NCI-H345 treated with DMSO at 0.1 percent for 48 hours (cell line): Measurements from ENCODE around the gene JMJD6.

Experiments used
- DNase-seq: peaks from one replicate; lab custom pipeline; 2025; ENCODE audit not compliant: unreplicated experiment; lab: John Stamatoyannopoulos, UW

Gene JMJD6

DNA sequence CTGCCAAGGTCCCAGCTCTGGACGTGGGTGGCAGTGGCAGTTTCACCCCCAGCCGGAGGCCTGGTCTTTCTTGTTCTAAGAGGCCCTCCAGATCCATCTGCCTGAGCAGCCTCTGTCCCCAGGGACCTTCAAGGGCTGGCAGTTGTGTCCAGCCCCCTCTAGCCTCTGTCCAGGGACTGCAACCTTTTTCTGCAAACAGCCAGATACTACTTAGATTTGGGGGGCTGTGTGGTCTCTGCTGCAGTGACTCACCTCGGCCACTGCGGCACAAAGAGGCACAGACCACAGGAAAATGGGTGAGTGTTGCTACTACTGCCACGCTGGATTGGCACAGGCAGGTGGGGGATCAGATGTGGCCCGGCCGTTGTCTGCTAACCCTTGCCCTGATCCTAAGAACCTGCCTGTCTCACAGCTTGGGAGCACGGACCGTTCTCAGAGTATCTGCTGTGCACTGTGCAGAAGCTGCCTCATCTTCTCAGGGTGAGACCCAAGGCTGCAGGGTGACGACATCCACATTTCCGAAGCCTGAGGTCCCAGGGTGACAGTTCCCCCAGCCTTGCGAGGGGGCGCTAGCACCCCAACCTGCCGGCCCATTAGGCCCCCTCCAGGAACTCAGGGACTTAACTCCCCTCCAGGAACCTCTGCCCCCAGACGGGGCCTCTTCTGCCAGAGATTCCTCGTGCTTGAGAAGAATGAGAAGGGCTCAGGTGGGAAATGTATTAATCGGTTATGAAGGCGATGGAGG is 43.2 kb downstream of the JMJD6 start:
- no peak for DNase-seq

DNA sequence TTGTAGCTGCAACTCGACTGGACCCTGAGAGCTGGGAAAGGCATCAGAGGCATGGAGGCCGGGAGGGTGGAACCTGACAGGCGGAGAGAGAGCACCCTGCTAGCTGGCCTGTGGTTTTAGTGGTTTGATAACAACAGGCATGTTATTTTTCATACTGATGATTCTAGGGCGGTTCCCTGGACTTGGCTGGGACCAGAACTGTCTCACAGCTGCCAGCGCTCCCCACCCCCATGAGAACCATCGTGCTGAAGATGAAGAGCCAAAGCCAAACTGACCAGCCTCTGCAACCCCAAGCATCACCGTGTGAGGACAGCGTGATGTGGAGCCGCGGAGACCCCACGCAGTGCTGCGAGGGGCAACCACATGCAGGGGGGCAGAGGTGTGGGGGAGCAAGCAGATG is 44.1 kb downstream of the JMJD6 start:
- DNase-seq, result no peak

DNA sequence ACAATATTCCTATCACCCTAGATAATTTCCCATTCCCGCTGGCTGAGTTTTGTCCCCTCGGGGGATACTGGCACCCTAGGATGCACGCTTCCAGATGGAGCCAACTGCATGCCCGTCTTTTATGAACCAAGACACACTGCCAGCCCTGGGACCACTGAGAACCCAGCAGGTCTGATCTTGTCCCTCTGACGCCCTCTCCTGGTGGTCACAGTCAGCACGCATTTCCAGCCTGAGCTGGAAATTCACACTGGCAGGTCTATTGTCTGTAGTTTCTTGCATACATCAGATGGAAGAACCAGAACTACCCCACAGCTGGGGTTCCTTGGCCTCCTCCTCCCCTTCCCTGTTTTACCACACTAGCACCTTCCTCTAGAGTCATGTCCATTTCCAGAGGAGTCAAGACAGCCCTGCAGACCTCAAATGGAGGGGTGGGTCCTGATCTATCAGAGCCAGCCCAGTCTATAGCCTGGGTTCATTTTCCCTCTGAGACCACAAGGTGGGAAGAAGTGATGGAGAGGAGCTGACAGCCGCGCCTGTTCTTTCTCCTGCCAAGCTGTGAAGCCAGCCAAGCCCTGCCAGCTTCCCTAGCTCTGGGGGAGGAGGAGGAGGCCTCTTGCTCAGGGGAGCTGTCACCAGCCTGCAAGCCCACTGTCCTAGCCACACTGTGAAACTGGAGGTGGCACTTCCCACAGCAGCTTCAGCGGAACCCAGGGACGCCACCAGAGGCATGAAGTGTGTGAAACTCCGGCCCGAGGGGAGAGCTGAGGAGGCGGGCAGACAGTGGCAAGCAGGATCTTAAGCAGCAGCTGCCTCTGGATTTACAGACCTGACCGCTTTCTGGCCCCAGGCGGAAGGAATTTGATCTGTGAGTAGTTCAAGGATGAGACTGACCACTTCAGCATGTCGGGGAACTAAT is 44.9 kb downstream of the JMJD6 start:
- DNase-seq, result peak; percentile 17

DNA sequence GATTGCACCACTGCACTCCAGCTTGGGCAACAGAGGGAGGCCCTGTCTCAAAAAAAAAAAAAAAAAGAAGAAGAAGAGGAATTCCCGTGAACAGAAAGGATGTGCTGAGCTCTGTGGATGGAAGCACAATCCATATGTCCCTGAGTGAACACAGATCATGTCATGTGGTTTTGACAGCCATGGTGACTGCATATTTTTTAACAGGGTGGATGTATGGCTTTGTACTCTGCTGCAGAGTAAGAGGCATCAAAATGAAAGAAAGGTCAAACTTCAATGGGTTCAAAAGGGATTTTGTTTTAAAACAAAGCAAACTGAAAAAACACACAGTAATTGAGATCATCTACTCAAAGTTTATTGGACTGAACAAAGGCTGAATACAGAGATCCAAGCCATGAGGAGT is 47.2 kb downstream of the JMJD6 start:
- no peak for DNase-seq

DNA sequence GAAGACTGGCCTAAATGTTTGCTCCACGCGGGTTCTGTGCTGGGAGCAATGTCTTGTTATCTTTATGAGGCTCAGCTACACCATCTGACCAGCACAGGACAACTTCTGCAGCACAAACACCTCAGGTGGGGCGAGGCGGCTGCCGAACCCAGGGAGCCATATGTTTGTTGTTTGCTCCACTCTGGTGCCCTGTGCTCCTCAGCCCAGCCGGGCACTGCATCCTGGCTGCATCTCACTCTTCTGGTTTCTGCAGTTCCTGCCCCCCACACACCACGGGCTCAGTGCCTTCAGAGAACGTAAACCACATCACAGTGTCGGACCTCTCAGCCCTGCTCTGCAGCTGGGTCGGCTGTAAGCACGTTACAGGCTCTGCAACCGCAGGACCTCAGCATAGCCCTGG is 48.1 kb downstream of the JMJD6 start:
- no peak for DNase-seq

DNA sequence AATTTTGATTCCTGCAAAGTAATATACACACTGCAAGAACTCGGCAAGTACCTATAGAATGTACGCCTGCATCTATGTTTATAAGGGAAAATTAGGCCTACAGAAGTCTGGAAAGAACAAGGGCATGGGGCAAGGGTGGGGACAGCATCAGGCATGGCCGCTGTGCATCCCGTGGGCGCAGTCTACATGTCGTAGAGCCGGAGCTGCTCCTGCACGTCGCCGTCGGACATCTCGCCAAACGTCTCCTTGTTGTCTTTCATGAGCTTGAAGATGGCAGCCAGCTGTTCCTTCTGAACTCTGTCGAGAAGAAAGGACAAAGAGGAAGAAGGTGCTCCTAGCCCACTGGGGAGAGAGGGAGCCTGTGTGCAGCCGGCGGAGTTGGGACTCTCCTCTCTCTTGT is 49.0 kb downstream of the JMJD6 start:
- no peak for DNase-seq

DNA sequence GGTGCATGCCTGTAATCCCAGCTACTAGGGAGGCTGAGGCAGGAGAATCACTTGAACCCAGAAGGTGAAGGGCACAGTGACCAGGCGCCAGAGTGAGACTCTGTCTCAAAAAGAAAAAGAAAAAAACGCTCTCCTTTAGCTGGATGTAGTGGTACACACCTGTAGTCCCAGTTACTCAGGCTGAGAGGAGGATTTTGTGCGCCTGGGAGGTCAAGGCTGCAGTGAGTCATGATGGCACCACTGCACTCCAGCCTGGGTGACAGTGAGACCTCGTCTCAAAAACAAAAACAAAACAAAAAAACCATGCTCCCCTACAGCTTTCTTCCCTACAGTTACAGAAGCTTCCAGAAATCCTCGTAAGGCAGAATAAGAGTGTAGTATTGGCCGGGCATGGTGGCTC is 49.8 kb downstream of the JMJD6 start:
- DNase-seq, result no peak

DNA sequence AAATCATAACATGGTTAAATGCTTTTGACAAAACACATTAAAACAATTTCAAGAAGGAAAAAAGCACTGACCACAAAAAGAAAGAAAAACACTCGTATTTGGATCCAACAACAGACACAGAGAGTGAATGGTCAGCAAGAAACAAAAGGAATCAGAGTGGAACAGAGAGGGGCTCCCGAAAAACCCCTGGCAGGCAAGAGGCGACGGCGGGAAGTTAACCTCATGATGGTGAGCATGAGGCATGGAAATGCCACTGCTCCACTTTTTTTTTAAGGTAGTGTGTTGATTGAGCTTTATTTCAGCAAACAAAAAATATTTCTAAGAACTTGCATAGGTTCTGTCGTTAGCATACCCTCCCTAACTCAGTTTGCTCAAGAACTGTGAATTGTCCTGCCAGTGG is 50.8 kb downstream of the JMJD6 start:
- no peak for DNase-seq

DNA sequence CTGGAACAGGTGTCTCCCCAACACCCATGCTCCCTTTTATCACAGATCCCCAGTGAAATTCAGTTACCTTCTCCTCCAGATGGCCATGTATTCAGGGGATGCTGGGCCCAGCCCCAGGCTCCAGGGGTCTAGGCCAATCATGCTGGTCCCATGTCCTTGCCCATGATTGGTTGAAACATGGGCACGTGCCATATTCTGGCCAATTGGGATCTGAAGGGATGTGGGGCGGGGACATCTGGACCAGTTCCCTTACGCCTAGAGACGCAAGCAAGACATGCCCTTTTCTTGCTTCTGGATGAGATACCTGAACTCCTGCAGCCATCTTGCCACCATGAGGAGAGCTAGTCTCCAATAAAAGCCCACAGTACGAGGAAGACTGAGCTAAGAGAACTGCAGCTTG is 51.8 kb downstream of the JMJD6 start:
- no peak for DNase-seq

DNA sequence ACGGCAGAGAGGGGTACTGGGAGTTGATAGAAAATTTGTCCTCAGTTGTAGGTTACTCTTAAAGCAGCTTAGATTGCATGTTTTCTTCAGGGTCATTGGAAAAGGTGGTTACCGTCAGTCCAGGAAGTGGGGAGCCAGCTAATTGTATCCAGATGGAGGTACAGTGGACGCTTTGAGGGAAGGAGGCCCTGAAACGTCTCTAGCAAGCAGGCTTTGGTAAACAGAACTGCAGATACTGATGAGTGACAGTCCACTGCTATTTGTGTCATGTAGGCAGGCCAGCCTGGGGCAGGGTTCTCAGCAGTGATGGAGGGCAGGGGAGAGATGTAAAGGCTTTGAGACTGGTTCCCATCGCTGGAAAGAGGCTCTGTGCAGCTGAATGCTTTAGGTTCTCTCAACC is 52.7 kb downstream of the JMJD6 start:
- DNase-seq, result no peak

DNA sequence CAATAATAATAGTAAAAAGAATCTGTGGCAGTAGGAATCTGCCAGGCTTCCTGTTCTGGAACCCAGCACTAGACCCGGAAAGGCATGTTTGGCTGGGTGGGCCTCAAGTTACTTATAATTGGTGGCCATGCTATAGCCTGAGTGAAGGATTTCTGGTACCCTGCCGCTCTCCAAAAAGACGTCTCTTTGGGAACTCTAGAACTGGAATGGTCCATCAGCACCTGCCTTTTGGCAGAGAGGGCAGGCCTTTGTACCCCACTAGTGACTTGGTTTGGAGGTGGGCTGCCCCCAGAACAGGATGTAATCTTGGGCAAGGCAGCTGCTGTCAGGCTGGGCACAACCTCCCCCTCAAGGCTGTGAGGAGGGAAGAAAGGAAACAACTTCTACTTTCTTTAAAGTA is 53.5 kb downstream of the JMJD6 start:
- no peak for DNase-seq

DNA sequence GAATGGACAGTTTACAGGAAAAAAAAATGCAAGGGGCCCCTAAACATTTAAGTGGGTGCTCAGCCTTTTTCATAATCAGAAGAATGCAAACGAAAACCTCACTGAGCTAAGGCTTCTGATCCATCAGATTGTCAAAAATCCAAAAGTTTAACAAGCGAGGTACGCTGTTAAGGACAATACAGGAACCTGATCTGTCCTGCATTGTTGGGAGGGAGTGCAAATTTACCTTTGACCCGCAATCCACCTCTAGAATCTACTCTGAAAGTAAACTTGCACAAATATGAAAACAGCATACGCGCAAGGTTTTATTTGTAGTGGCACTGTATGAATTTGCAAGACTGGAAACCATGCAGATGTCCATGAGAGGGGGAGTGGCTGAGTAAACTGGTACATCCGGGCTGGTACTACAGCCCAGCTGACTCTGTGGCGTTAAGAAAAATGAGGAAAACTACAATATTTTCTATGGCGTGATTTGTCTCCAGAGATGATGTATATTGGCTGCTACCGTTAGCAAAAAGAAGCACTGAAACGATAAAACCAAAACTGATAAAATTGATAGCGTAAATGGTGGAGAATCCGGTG is 54.0 kb downstream of the JMJD6 start:
- no peak for DNase-seq

DNA sequence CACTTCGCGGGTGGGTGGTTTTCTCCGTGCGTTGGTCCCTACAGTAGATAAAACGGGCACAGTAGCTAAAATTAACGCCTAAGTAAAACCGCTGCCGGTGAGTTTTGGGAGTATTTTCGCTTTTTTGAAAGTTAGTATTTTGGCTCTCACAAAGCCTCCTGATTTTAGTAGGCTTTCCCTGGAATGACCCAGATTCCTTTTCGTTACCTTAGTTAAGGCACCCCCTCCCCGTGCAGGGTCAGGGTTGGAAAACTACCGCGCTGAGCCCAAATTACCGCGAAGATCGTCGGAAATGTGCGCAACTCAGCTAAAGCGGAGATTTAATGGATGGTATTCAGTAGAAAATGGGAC is 54.5 kb downstream of the JMJD6 start:
- DNase-seq, result no peak

DNA sequence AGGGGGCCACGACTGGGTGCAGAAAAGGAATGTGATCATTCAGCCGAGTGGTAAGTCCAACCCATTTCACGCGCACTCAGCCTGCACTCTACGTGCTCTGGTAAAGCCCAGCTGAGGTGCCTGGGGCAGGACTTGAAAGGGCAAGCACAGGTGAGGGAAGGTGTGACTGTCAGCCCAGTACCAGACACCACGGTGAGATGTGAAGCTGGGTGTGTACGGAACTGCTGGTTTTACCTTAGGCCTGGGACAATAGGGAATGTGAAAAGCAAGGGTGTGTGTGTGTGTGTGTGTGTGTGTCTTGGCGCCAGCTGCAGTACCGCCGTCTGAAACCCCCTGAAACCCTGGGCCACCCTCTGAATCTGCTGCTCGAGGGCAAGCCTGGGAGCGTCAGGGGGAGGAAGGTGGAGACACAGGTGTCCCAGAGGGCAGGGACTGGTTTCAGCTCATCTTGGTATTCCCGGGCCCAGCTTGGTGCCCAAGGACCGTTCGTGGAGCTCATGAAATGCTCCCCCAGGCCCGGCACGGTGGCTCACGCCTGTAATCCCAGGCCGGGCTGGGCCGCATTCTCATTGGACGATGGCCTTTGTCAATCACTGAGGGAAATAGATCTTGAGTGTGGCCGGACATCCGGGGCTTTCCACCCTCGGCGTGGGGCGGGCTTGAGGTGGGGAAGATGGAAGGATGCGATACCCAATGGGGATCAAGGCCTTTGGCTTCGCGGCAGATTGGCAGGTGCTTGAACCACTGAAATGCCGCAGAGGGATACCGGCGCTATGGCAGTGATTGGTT is 55.1 kb downstream of the JMJD6 start:
- DNase-seq, result peak; percentile 93

DNA sequence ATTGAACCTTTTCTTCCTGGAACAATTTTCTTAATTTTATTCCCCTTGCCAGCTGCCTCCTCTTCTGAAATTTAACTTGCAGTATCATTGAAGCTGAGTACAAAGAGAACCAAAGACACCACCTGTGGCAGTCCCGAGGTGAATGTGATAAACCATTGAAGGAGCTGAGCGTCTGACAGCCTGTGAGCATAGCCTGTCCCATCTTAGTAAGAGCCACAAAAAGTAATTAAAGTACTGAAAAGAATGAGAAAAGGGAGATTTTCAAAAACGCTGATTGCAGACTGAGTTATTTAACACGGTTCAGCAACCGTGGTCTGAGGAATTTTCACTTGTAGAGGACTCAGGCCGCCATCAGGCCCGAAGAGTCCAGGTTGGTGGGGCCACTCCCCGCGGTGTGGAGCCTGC is 55.7 kb downstream of the JMJD6 start:
- no peak for DNase-seq

DNA sequence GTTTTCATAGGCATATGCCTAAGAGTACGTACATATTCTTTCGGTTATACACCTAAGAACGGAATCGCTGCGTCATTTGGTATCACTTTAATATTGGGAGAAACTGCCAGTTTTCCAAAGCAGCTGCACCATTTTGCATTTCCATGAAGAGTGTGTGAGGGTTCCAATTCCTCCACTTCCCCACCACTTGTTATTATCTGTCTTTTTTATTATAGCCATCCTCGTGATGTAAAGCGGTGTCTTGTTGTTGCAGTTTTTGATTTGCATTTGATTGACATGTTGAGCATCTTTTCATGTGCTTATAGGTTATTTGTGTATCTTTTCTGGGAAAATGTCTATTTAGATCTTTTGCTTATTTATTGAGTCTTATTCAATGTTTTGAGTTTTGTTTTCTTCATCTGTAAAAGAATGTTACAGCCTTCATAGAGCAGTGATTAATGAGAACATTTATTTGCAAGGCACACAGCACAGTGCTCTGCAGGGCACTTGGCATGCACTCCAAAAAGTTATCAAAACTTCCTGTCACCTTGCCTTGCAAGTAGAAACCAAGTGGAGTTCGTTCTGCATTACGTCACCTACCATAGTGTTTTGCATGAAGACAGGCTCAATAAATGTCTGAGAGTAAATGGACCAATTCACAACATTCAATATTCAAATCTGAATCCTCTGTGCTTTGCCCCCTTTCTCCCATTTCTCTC is 56.2 kb downstream of the JMJD6 start:
- no peak for DNase-seq
